Stimulated activated naive CD4-positive, alpha-beta T cell (primary cell): ENCODE measurements around the gene EML1.

Experiments
- DNase-seq, 6 experiments: peaks; one replicate each; lab custom pipeline; 2025; lab: John Stamatoyannopoulos, UW

EML1 gene, protein sequence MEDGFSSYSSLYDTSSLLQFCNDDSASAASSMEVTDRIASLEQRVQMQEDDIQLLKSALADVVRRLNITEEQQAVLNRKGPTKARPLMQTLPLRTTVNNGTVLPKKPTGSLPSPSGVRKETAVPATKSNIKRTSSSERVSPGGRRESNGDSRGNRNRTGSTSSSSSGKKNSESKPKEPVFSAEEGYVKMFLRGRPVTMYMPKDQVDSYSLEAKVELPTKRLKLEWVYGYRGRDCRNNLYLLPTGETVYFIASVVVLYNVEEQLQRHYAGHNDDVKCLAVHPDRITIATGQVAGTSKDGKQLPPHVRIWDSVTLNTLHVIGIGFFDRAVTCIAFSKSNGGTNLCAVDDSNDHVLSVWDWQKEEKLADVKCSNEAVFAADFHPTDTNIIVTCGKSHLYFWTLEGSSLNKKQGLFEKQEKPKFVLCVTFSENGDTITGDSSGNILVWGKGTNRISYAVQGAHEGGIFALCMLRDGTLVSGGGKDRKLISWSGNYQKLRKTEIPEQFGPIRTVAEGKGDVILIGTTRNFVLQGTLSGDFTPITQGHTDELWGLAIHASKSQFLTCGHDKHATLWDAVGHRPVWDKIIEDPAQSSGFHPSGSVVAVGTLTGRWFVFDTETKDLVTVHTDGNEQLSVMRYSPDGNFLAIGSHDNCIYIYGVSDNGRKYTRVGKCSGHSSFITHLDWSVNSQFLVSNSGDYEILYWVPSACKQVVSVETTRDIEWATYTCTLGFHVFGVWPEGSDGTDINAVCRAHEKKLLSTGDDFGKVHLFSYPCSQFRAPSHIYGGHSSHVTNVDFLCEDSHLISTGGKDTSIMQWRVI

GRCh38 chr14:99793213-99794150, at the start of gene EML1:
Gene EML1 (plus strand): TSS chr14:99793413. CDS start chr14:99793477, 64 bp downstream.
- peak; percentile 40 to 70 (median 62) for DNase-seq

- DNase-seq: no peak
Measured at GRCh38 chr14:99744199-99744872, 48.9 kb upstream of the EML1 start.

DNA sequence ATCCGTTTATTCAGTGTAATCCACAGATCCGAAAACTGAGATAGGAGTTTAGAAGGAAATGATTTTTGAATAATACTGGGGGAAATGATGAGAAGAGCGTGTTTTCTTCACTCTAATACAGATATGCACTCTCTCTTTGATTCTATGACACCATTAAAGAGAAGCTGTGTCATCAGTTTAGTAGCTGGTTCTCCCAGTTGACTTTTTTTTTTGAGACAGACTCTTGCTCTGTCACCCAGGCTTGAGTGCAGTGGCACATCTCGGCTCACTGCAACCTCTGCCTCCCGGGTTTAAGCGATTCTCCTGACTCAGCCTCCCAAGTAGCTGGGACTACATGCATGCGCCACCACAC, 48.4 kb upstream of the EML1 start:
- no peak for DNase-seq

- DNase-seq: no peak
Measured at GRCh38 chr14:99745307-99745951, 47.8 kb upstream of the EML1 start.

GRCh38 chr14:99747167-99747566, 46.0 kb upstream of the EML1 start:
- no peak for DNase-seq

DNA sequence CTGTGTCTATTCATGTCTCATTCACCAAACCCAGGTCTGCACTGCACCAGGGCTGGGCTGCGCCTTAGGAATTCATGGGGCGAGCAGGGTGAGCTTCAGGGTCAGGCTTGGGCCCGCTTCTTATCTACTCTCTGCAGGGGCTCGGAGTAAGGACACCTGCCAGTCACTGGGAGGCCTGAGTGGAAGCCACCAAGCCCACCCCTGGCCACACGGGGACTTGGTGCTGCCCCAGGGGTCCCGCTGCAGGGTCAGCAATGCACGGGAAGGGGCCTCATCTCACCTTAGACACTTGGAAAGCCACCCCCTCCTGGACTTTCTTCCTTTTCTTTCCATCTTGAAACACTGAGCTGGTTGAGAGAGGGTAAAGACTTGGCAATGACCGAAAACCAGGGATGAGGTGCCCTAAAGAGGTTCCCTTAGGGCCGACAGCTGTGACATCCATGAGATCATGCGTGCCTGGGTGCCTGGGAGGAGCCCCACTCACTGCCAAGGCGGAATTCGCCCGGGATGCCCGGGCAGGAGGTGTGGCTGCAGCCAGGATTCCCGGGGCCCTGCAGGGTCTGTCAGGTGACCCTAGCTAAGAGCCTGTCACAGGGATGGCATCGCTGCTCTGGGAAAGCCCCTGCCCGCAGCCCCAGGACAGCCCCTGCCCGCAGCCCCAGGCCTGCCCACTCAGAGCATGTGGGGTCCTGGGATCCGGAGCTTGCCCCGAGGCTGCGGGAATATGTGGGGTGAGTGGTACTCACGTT, 45.5 kb upstream of the EML1 start:
- no peak for DNase-seq

GRCh38 chr14:99748529-99748928, 44.7 kb upstream of the EML1 start:
- DNase-seq: no peak

GRCh38 chr14:99749142-99749541, 44.1 kb upstream of the EML1 start:
- no peak for DNase-seq

DNA sequence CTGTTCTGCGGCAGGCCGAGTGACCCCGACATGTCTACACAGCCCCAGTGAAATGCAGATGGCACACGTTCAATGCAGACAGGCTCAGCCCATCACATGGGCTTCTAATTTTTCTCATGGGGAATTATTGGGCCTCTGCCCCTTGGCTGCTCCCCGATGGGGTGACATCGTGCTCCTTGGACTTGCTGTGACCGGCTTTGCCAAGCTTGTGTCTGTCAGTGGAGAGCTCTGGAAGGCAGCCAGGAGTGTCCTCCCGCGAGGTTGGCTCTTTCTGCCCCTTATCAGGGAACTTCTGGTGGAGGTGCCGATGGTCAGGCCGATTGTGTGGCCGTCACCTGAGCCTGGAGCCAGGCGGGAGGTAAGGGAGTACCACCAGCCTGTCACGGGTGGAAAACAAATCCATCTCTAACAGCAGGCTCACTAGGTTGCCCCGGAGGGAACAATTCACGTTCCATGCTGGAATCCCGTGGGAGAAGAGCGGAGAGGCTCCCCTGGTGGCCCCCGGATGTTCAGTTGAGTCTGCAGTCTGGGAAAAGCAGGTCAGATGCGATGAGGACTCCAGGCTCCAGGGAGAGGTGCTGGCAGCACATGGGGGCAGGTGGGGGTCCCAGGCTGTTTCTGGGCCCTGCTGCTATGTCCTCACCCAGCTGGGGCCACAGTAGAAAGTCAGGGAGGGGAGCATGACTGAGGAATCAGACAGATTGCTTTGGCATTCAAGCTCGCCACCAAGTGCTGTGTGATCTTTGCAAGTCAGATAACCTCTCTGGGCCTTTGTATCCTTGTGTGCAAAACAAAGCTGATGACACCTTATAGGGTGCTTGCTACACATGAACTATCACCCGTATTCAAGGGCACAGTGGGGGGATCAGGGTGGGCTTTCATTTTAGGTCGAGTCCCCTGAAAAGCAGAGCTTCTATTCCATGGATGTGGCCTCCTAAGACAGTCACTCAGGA, 43.2 kb upstream of the EML1 start:
- no peak for DNase-seq

DNA sequence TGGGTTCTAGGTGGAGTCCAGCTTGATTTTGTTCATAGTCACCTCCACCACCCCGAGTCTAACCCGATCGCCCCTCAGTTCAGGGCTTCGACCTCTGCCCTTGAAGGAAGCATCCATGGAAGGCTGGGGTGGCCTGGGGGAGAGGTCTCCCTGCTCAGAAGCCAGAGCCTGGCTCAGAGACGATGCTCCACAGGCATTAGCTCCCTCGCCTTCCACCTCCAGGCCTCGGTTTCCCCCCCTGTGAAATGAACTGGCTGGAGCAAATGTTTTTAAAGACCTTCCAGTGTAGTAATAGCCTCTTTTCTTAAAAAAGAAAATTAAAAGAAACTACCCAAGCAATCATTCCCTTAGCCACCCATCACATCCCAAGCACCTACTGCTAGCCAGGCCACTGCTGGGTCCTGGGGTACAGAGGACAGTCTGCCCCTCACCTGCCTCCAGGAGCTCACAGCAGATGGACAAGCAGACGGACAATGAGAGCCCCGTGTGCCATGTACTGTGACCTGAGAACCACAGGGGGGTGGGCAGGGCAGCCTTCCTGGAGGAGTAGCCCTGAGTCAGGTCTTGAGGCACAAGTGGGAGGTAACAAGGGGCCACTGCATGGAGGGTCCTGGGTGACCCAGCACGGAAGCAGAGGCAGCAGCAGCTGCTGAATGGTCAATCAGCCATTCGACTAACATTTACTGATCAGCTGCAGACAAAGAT, 42.3 kb upstream of the EML1 start:
- DNase-seq: no peak

GRCh38 chr14:99751539-99752485, 41.4 kb upstream of the EML1 start:
- no peak for DNase-seq

DNA sequence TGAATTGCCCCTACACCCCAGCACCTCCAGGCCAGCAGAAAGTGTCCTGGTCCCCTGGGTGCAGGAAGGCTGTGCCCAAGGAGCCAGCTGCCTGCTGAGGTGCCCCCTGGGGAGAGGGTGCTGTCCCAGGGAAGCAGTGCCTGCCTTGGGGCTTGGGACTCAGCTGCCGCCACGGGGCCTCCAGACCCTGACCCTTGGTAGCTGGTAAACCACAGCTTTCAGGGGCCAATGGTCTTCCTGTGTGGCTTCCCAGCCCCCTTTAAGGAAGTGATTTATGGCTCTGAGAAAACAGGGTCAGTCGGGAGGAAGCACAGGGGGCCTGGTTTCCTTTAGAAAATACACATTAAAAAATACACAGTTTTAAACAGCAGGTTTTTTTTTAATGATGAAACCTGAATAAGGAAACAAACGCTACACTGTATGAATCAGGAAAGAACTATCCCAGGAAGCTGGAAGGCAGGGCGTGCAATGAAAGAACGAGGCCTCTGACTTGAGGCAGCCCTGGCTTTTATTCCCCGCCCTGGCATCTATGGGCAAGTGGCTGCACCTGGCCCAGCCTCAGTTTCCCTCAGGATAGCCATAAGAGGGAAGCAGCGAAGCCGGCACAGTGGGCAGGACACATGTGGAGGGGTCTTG, 40.6 kb upstream of the EML1 start:
- DNase-seq: no peak

GRCh38 chr14:99753225-99754140, 39.7 kb upstream of the EML1 start:
- DNase-seq: no peak

DNA sequence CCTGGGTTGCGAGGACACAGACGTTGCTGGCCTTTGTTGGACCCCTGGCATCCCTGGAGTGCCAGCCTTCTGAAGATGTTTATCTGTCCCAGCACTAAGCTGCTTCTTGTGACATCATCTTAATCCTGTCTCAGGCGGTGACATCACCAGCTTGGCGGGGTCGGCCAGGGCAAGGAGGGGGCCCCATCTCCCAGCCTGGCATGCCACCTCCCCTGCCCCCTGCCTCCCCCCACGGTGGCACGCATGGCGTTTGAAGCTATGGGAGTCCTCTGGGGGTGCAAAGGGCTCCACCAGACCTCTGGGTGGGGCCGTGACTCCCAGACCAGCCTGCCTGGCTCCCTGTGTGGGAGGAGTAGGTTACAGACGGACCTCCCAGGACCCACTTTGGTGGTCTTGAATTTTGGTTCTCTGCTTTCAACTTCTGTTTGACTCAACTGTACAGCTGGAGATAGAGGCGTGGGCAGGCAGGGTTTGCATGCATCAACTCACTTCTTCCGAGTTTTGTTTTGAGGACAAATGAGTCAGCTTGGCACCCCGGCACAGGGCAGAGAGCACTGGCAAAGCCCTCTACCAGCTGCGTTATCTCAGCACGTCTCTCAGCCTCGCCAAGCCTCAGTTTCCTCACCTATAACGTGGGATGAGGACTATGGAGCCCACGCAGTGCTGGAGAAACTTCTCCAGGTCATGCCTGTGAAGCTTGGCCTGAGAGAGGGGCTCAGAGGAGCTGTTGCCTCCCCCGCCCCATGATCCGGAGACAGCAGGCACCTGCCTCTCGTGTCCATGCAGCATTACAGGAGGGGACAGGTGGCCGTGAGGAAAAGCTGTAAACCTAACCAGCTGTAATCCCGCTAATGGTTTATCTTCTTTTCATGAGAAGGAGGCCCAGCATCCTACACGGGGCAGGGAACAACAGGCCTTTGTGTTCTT, 38.8 kb upstream of the EML1 start:
- DNase-seq: no peak

GRCh38 chr14:99755068-99755405, 38.2 kb upstream of the EML1 start:
- no peak for DNase-seq
